ENCODE measurements around the gene DUSP28.

Gene DUSP28

GRCh38 chr2:240572141-240573031 lies 12.2 kb downstream of the DUSP28 start:
- DNase-seq (ENCODE audit: low read depth, low spot score), result no peak

GRCh38 chr2:240573071-240573515 lies 12.9 kb downstream of the DUSP28 start:
- DNase-seq (ENCODE audit: low read depth, low spot score), result no peak

- DNase-seq (ENCODE audit: low read depth, low spot score), result no peak
These were observed 13.6 kb downstream of the DUSP28 start for GRCh38 chr2:240573516-240574385.

GRCh38 chr2:240574386-240575100 lies 14.4 kb downstream of the DUSP28 start:
- no peak for DNase-seq (ENCODE audit: low read depth, low spot score)

- no peak for DNase-seq (ENCODE audit: low read depth, low spot score)
These were observed 15.2 kb downstream of the DUSP28 start for GRCh38 chr2:240575101-240575965.

GRCh38 chr2:240576036-240576435 lies 15.9 kb downstream of the DUSP28 start:
- no peak for DNase-seq (ENCODE audit: low read depth, low spot score)

GRCh38 chr2:240576436-240577205 lies 16.5 kb downstream of the DUSP28 start:
- no peak for DNase-seq (ENCODE audit: low read depth, low spot score)

- no peak for DNase-seq (ENCODE audit: low read depth, low spot score)
These were observed 17.3 kb downstream of the DUSP28 start for GRCh38 chr2:240577281-240578109.

GRCh38 chr2:240578110-240578450 lies 17.9 kb downstream of the DUSP28 start:
- DNase-seq (ENCODE audit: low read depth, low spot score), result no peak

- DNase-seq (ENCODE audit: low read depth, low spot score), result no peak
These were observed 18.3 kb downstream of the DUSP28 start for GRCh38 chr2:240578488-240578887.

GRCh38 chr2:240579071-240579762 lies 19.1 kb downstream of the DUSP28 start:
- no peak for DNase-seq (ENCODE audit: low read depth, low spot score)

- no peak for DNase-seq (ENCODE audit: low read depth, low spot score)
These were observed 19.8 kb downstream of the DUSP28 start for GRCh38 chr2:240579771-240580614.

GRCh38 chr2:240581811-240582210 lies 21.7 kb downstream of the DUSP28 start:
- no peak for DNase-seq (ENCODE audit: low read depth, low spot score)

GRCh38 chr2:240582781-240583180 lies 22.6 kb downstream of the DUSP28 start:
- no peak for DNase-seq (ENCODE audit: low read depth, low spot score)

- DNase-seq (ENCODE audit: low read depth, low spot score), result no peak
These were observed 23.6 kb downstream of the DUSP28 start for GRCh38 chr2:240583774-240584173.

- no peak for DNase-seq (ENCODE audit: low read depth, low spot score)
These were observed 24.4 kb downstream of the DUSP28 start for GRCh38 chr2:240584486-240585031.

- DNase-seq (ENCODE audit: low read depth, low spot score), result no peak
These were observed 24.9 kb downstream of the DUSP28 start for GRCh38 chr2:240585101-240585500.
